GM21515 (cell line): ENCODE results near the gene OR8K5.
"Not testable (repeated sequence)": the region's sequence is repeated elsewhere in the genome, so short reads cannot be mapped to it uniquely, and the experiment has no call there.

Experiments used
- ATAC-seq: cut with Tn5 transposase; IDR thresholded peaks from one replicate; pipeline ENCODE4 v1.9.1; 2021; ENCODE audit not compliant: unreplicated experiment

OR8K5 gene, protein sequence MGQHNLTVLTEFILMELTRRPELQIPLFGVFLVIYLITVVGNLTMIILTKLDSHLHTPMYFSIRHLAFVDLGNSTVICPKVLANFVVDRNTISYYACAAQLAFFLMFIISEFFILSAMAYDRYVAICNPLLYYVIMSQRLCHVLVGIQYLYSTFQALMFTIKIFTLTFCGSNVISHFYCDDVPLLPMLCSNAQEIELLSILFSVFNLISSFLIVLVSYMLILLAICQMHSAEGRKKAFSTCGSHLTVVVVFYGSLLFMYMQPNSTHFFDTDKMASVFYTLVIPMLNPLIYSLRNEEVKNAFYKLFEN

GRCh38 chr11:56160217-56160616 is at the start of gene OR8K5:
Gene OR8K5, minus strand, starts transcription at chr11:56160317. Its CDS starts 0 bp downstream, at chr11:56160317.
- ATAC-seq, result no peak

- ATAC-seq, result no peak
Observed at GRCh38 chr11:56207790-56208189, 47.7 kb upstream of the OR8K5 start.

DNA sequence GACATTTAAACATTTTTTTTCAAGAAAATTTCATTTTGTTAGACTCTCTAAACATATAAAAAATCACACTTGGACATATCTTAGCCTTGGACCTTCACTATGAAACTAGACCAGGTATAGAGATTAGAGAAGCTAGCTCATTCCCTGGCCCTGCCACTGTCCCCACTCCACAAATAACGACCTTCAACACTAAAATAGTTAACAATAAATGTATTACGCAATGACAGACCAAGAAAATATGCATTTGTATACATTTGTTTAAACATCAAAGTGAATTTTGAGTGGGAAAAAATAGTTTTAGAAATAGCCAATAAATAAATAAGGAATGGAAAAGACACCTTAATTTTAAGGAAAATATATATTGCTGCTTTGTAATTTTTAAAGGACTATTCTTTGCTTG is 37.2 kb upstream of the OR8K5 start:
- no peak for ATAC-seq

DNA sequence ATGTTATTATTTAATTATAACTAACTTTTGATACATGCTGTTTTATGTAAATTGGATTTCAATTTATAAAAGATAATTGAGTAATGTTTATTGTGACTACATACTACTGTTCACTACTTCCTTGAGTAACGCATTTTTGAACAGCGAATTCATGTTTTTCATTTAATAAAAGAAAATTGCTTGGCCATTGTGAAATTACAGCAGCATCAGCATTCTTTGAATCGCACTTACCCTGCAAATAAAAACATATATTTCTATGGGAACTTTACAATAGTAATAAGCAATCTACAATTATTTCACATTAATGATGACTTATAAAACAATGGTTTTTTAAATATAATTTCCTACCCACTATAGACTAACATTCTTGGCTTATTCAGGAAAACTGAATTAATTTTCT is 36.6 kb upstream of the OR8K5 start:
- no peak for ATAC-seq

GRCh38 chr11:56188602-56189001 is 28.5 kb upstream of the OR8K5 start:
- no peak for ATAC-seq

DNA sequence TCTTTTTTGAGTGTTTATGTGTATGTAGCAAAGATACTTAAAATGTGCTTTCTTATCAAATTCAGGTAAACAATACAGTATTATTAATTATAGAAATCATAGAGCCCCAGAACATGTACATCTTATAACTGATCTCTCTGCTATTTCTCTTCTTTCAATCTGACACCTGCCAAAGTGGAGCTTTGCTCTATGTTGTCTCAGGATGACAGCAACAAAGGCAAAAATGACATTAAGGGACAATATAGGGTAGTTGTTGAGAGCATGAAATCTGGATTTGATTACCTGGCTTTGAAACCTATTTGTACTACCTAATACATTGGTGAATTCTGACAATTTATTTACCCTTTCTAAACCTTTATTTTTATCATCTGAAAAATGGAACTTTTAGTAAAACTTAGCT is 23.3 kb upstream of the OR8K5 start:
- no peak for ATAC-seq

DNA sequence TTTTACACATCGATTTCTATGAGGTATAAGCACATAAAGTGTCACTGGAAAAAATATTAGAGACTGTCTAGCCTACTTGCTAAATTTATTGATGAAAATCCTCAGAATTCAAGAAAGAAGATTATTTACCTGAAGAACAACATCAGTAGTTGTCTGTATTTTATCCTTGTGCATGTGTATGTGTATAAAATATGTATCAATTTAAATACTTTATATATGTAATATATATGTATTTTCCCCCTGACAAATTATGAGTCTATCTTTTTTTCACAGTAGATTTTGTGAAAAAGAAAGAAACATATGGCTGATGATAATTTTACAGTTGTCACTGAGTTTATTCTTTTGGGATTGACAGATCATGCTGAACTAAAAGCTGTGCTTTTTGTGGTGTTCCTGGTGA is 16.2 kb upstream of the OR8K5 start, which contains the start of gene OR5J2:
OR5J2 (plus strand) TSS at position 301 of the 400 bp plus-strand sequence; CDS start at position 301, 0 bp downstream.
- ATAC-seq, result no peak

DNA sequence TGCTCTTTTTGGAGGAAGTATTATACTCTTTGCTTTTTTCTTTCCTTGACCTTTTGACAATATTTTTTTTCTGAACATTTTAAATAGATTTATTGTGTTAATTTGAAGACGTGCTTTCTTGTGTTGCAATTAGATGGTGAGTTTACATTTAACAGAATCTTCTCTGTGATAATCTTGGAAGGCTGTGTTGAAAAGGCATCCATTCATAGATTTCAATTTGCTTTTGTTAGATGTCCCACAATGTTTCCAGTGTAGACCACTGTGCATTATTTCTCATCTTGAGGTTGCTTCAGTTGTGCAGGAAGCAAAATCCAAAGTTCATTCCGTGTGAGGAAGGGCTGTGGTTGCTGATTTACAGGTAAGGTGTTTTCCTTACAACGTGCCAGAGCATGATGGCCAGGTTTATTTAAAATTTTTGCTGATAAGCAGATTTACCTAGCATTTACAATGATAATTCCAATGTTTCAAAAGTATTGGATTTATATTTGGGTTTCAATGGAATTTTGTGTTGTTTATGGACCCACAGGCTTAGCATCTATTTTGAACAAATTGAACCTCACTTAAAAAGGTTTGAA is 12.2 kb upstream of the OR8K5 start:
- ATAC-seq, result no peak

GRCh38 chr11:56163804-56164203 is 3.7 kb upstream of the OR8K5 start:
- ATAC-seq, result no peak

DNA sequence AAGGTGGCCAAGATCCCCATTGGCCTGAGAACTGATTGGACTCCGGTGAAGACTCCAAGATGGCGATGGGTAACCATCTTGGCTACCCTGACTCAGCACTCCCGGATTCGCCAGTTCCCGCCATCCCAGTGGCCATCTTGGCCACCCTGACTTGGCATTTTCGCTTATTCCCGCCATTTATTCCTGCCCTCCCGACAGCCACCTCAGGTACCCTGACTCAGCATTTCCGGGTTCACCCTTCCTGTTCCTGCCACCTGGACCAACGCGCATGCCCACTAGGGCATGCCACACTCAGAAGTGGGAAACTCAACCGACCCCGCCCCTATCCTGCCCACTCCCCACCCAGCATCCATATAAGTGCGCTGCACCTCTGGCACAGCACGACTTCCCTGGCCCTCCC is 7.8 kb downstream of the OR8K5 start:
- ATAC-seq, result no peak

- no peak for ATAC-seq
Observed at GRCh38 chr11:56151376-56151775, 8.7 kb downstream of the OR8K5 start.

DNA sequence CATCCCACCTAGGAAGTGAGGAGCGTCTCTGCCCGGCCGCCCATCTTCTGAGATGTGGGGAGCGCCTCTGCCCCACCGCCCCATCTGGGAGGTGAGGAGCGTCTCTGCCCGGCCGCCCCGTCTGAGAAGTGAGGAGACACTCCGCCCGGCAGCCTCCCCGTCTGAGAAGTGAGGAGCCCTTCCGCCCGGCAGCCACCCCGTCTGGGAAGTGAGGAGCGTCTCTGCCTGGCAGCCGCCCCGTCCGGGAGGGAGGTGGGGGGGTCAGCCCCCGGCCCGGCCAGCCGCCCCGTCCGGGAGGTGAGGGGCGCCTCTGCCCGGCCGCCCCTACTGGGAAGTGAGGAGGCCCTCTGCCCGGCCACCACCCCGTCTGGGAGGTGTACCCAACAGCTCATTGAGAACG is 16.4 kb downstream of the OR8K5 start:
- ATAC-seq, result not testable (repeated sequence)

GRCh38 chr11:56140151-56140661 is 19.9 kb downstream of the OR8K5 start, which contains the start of gene OR8J3:
Gene OR8J3, minus strand, starts transcription at chr11:56140201. Its CDS starts 2,483 bp downstream, at chr11:56137718.
- ATAC-seq, result no peak

GRCh38 chr11:56122073-56122472 is 38.0 kb downstream of the OR8K5 start, which contains the start of gene OR8H3:
Gene OR8H3, plus strand, starts transcription at chr11:56122373. Its CDS starts 0 bp downstream, at chr11:56122373.
- ATAC-seq, result no peak
